GM21825 (cell line): ENCODE measurements around the gene GALNT16.

Experiments
- ATAC-seq: cut with Tn5 transposase; IDR thresholded peaks from one replicate; pipeline ENCODE4 v1.9.1; 2021; ENCODE audit warnings: mild to moderate bottlenecking, moderate library complexity; ENCODE audit not compliant: unreplicated experiment

Gene GALNT16

DNA sequence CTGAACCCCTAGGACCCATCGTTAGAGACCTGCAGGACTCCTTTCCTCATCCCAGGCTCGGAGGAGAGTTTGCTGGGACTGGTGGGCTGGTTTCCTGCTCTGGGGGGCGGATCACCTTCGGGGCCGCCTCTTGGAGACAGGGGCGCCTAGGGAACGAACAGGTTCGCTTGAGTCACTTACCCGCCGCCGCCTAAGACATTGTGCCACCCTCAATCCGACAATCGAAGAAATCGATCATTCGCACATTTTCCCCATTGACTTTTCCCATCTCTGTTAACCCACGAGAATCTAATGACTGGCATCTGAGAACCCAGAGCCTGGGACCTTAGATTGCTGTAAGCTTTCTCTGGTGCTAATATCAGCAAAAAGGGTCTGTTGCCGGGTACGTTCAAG lies 138.9 kb downstream of the GALNT16 start:
- ATAC-seq, result no peak

DNA sequence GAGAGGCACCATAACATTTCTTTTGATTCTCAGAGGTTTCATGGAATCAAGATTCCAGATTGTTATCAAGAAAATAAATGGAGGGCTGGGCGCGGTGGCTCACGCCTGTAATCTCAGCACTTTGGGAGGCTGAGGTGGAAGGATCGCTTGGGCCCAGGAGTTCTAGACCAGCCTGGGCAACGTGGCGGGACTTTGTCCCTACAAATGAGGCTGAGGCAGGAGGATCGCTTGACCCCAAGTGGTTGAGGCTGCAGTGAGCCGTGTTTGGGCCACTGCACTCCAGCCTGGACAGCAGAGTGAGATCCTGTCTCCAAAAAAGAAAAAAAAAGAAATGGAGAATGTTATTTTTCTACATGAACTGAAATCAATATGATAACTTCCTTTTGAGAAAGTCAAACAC lies 139.8 kb downstream of the GALNT16 start:
- no peak for ATAC-seq

DNA sequence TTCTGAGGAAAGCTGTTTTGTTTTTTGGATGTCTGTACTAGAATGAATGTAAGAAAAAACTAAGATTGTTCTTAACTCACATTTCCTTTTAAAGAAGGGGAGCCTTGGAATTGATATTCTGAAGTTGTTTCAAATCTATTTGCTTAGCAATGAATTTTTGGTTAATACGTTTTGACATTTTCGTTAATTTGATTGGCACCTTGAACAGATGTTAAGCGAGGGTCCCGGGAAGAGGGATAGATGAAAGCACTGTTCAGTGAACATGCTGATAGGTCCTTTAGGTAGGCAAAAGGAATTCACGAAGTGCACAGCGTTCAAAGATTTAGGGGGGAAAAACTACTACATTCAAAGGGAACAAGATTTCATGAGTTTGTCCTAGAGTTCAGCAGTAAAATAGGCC lies 140.2 kb downstream of the GALNT16 start:
- no peak for ATAC-seq

DNA sequence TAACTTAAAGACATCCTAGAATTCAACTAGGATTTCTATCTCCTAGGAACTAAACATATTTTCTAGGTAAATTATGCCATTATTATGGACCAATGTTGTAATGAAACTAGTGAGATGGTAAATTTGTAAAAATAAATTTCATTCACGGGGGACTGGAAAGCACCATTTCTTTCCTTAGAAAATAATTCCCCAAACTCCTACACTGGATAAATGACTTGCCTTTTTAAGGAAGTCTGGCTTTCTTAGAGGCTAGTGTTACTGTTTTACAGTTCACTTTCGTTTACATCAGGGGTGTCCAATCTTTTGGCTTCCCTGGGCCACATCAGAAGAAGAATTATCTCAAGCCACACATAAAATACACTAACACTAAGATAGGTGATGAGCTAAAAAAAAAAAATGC lies 141.9 kb downstream of the GALNT16 start:
- no peak for ATAC-seq

DNA sequence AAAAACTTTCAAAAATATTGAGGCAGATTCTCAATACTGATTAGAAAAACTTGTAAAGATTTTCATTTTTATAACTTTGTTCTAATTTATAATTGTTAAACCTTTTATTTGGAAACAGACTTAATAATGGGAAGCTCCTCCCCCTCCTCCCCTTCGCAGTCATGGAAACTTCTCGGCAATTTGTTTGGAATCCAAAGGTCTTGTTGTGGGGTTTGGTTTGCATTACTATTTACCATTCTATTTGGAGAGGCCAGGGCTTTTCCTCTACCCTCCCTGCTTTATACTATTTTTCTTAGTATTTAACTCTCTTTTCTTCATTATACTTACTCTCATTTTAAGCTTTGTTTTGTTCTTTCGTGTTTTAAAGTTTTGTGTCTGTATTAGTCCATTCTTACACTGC lies 144.5 kb downstream of the GALNT16 start:
- ATAC-seq, result no peak

DNA sequence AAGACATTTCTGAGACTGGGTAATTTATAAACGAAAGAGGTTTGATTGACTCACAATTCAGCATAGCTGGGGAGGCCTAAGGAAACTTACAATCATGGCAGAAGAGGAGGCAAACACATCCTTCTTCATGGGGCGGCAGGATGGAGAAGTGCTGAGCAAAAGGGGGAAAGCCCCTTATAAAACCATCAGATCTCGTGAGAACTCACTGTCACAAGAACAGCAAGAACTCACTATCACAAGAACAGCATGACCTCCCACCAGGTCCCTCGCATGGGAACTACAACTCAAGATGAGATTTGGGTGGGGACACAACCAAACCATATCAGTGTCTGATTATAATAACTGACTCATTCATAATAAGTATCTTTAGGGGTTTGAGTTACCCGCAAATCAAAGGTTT lies 144.9 kb downstream of the GALNT16 start:
- no peak for ATAC-seq

DNA sequence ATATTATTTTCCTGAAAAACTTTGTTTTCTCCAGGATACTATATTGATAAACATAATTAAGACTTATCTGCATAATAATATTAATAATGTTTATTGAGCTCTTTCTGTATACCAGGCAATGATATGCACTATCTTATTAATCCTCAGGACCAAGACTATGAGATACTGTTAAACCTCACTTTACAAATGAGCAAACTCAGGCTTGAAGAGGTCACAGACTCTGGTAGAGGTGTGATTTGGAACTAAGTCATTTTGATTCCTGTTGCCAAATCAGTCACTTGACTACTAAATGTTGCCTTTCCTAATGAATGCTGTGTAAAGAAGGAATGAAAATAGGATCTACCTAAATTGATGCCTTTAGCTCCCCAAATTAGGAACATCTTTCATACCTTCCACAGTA lies 145.8 kb downstream of the GALNT16 start:
- ATAC-seq, result no peak
